HG02588 (cell line): ENCODE results near the gene HECTD2.

Source experiments
- ATAC-seq: cut with Tn5 transposase; IDR thresholded peaks from one replicate; pipeline ENCODE4 v1.9.1; 2021; ENCODE audit warnings: mild to moderate bottlenecking, moderate library complexity; ENCODE audit not compliant: unreplicated experiment

The HECTD2 gene

DNA sequence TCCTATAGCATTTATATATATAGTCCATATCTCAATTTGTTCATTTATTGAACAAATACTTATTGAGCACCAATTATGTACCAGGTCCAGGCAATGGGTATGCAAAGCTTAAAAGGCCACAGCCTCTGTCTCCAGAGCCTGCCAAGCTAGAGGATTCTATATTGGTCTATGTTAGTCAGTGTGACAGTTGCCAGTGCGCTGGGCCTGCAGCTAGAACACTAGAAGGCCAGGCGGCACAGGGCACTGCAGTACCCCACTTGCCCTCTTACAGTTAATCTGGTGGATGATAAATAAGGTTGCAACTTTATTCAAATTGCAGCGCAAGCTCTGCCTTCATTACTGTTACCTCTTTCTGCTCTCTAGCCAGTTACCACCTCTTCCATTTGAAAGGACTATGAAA, 153.9 kb downstream of the HECTD2 start:
- no peak for ATAC-seq
